ENCODE measurements around the gene FHOD3.

- TF ChIP-seq POLR2A (IDR thresholded peaks at IDR 0.05; ENCODE audit: low read length) (no peak), GATA1 (IDR thresholded peaks at IDR 0.05; ENCODE audit: low read depth, low read length) (no peak)
Observed at GRCh38 chr18:36706134-36706881, 408.8 kb downstream of the FHOD3 start.
